Activated T-cell treated with anti-CD3 and anti-CD28 coated beads, Interleukin-2, amount 50 U/mL, for 4 hours (primary cell): ENCODE results near the gene ST6GALNAC3. TPM values are rescaled to one million over a fixed set of nuclear protein-coding genes. Genes with fewer than 3 reads are reported as not detected.

ENCODE experiments used
- ATAC-seq, 2 donors: fragments of 200-7000 bp; cut with Tn5 transposase; one replicate each; pipeline ENCODE4 v1.10.0; 2021
- DNase-seq: peaks from one replicate; pipeline ENCODE4 v3.0.0-alpha.2; 2020
- H3K27me3 Mint-ChIP-seq: one replicate; pipeline ENCODE4 v1.8.0; 2021; ENCODE audit warnings: low read depth, mixed read lengths
- H3K36me3 Mint-ChIP-seq: one replicate; pipeline ENCODE4 v1.8.0; 2022; ENCODE audit warnings: mixed read lengths; ENCODE audit not compliant: insufficient read depth
- H3K4me1 Mint-ChIP-seq: one replicate; pipeline ENCODE4 v1.8.0; 2021; ENCODE audit warnings: low read depth, mixed read lengths
- H3K4me3 Mint-ChIP-seq: one replicate; pipeline ENCODE4 v1.8.0; 2021; ENCODE audit warnings: mild to moderate bottlenecking, moderate library complexity, mixed read lengths
- H3K9me3 Mint-ChIP-seq: one replicate; pipeline ENCODE4 v1.8.0; 2021; ENCODE audit warnings: mixed read lengths
- total RNA-seq, 3 donors: library from RNA; stranded (reverse); gene quantifications; one replicate each; pipeline ENCODE4 v1.2.1, GENCODE V29; 2021

The ST6GALNAC3 gene
- total RNA-seq, 3 donors from 2014 or later = 0.24 to 0.73 (median 0.53) TPM

GRCh38 chr1:76366726-76367125, 292.2 kb downstream of the ST6GALNAC3 start:
- H3K36me3 Mint-ChIP-seq = no peaks in the 10 kb centered on the region
- DNase-seq (no peak), ATAC-seq (no peak)
- H3K9me3 Mint-ChIP-seq = no peaks in the 10 kb centered on the region
- no peaks in the 10 kb centered on the region for H3K27me3 Mint-ChIP-seq
- H3K4me1 Mint-ChIP-seq = peaks cover 2% of the 10 kb centered on the region
- no peak overlapping the region for H3K4me3 Mint-ChIP-seq

GRCh38 chr1:76371941-76372340, 297.4 kb downstream of the ST6GALNAC3 start:
- no peak for DNase-seq
- ATAC-seq = no peak

GRCh38 chr1:76374086-76374485, 299.5 kb downstream of the ST6GALNAC3 start:
- no peaks in the 10 kb centered on the region for H3K9me3 Mint-ChIP-seq
- H3K36me3 Mint-ChIP-seq = no peaks in the 10 kb centered on the region
- H3K27me3 Mint-ChIP-seq = no peaks in the 10 kb centered on the region
- DNase-seq (no peak), ATAC-seq (no peak)
- H3K4me3 Mint-ChIP-seq = no peak overlapping the region
- no peaks in the 10 kb centered on the region for H3K4me1 Mint-ChIP-seq

More at GRCh38 chr1:76371941-76372340, 297.4 kb downstream of the ST6GALNAC3 start:
- Mint-ChIP-seq H3K9me3 (no peaks in the 10 kb centered on the region), H3K36me3 (no peaks in the 10 kb centered on the region), H3K4me3 (no peak overlapping the region), H3K27me3 (no peaks in the 10 kb centered on the region), H3K4me1 (peaks cover 2% of the 10 kb centered on the region)

- no peak overlapping the region for H3K4me3 Mint-ChIP-seq
- DNase-seq = no peak
- no peaks in the 10 kb centered on the region for H3K27me3 Mint-ChIP-seq
- ATAC-seq = no peak
- H3K4me1 Mint-ChIP-seq = no peaks in the 10 kb centered on the region
- no peaks in the 10 kb centered on the region for H3K36me3 Mint-ChIP-seq
- no peaks in the 10 kb centered on the region for H3K9me3 Mint-ChIP-seq
Measured at GRCh38 chr1:76377247-76377646, 302.7 kb downstream of the ST6GALNAC3 start.

- Mint-ChIP-seq H3K9me3 (peaks cover 10% of the 10 kb centered on the region), H3K4me1 (no peaks in the 10 kb centered on the region), H3K4me3 (no peak overlapping the region), H3K36me3 (no peaks in the 10 kb centered on the region), H3K27me3 (no peaks in the 10 kb centered on the region)
- ATAC-seq = no peak
- no peak for DNase-seq
Measured at GRCh38 chr1:76379506-76379905, 305.0 kb downstream of the ST6GALNAC3 start.

GRCh38 chr1:76381450-76382097, 307.0 kb downstream of the ST6GALNAC3 start:
- Mint-ChIP-seq H3K9me3 (peaks cover 10% of the 10 kb centered on the region), H3K36me3 (no peaks in the 10 kb centered on the region)
- ATAC-seq = no peak

GRCh38 chr1:76388261-76388660, 313.7 kb downstream of the ST6GALNAC3 start:
- Mint-ChIP-seq H3K4me1 (no peaks in the 10 kb centered on the region), H3K36me3 (no peaks in the 10 kb centered on the region), H3K4me3 (no peak overlapping the region), H3K9me3 (peaks cover 9% of the 10 kb centered on the region), H3K27me3 (no peaks in the 10 kb centered on the region)
- DNase-seq (no peak), ATAC-seq (no peak)

More at GRCh38 chr1:76381450-76382097, 307.0 kb downstream of the ST6GALNAC3 start:
- H3K4me3 Mint-ChIP-seq = no peak overlapping the region
- no peaks in the 10 kb centered on the region for H3K4me1 Mint-ChIP-seq
- no peaks in the 10 kb centered on the region for H3K27me3 Mint-ChIP-seq
- DNase-seq = no peak

- Mint-ChIP-seq H3K4me1 (no peaks in the 10 kb centered on the region), H3K27me3 (no peaks in the 10 kb centered on the region), H3K36me3 (no peaks in the 10 kb centered on the region), H3K4me3 (no peak overlapping the region), H3K9me3 (no peaks in the 10 kb centered on the region)
- ATAC-seq (no peak), DNase-seq (no peak)
Measured at GRCh38 chr1:76390456-76390855, 315.9 kb downstream of the ST6GALNAC3 start.

GRCh38 chr1:76395059-76395458, 320.5 kb downstream of the ST6GALNAC3 start:
- Mint-ChIP-seq H3K9me3 (no peaks in the 10 kb centered on the region), H3K27me3 (no peaks in the 10 kb centered on the region), H3K36me3 (no peaks in the 10 kb centered on the region), H3K4me1 (no peaks in the 10 kb centered on the region), H3K4me3 (no peak overlapping the region)
- ATAC-seq (no peak), DNase-seq (no peak)

GRCh38 chr1:76402128-76402527, 327.6 kb downstream of the ST6GALNAC3 start:
- H3K27me3 Mint-ChIP-seq = no peaks in the 10 kb centered on the region

GRCh38 chr1:76408303-76408702, 333.8 kb downstream of the ST6GALNAC3 start:
- H3K4me1 Mint-ChIP-seq = no peaks in the 10 kb centered on the region
- H3K36me3 Mint-ChIP-seq = no peaks in the 10 kb centered on the region
- no peak overlapping the region for H3K4me3 Mint-ChIP-seq
- no peaks in the 10 kb centered on the region for H3K9me3 Mint-ChIP-seq
- DNase-seq = no peak
- ATAC-seq = no peak
- H3K27me3 Mint-ChIP-seq = no peaks in the 10 kb centered on the region

More at GRCh38 chr1:76402128-76402527, 327.6 kb downstream of the ST6GALNAC3 start:
- no peak for DNase-seq
- ATAC-seq = no peak
- no peaks in the 10 kb centered on the region for H3K4me1 Mint-ChIP-seq
- no peak overlapping the region for H3K4me3 Mint-ChIP-seq
- no peaks in the 10 kb centered on the region for H3K36me3 Mint-ChIP-seq
- H3K9me3 Mint-ChIP-seq = peaks cover 7% of the 10 kb centered on the region

GRCh38 chr1:76410499-76410898, 336.0 kb downstream of the ST6GALNAC3 start:
- Mint-ChIP-seq H3K9me3 (no peaks in the 10 kb centered on the region), H3K36me3 (no peaks in the 10 kb centered on the region), H3K27me3 (no peaks in the 10 kb centered on the region), H3K4me3 (no peak overlapping the region), H3K4me1 (no peaks in the 10 kb centered on the region)
- DNase-seq = no peak
- no peak for ATAC-seq

- no peaks in the 10 kb centered on the region for H3K4me1 Mint-ChIP-seq
- no peaks in the 10 kb centered on the region for H3K36me3 Mint-ChIP-seq
- no peaks in the 10 kb centered on the region for H3K27me3 Mint-ChIP-seq
- DNase-seq = no peak
- H3K9me3 Mint-ChIP-seq = no peaks in the 10 kb centered on the region
- no peak for ATAC-seq
- no peak overlapping the region for H3K4me3 Mint-ChIP-seq
Measured at GRCh38 chr1:76418531-76418930, 344.0 kb downstream of the ST6GALNAC3 start.

GRCh38 chr1:76419603-76420002, 345.1 kb downstream of the ST6GALNAC3 start:
- H3K9me3 Mint-ChIP-seq = no peaks in the 10 kb centered on the region
- no peaks in the 10 kb centered on the region for H3K36me3 Mint-ChIP-seq
- ATAC-seq (no peak), DNase-seq (no peak)
- no peaks in the 10 kb centered on the region for H3K4me1 Mint-ChIP-seq
- H3K27me3 Mint-ChIP-seq = no peaks in the 10 kb centered on the region
- no peak overlapping the region for H3K4me3 Mint-ChIP-seq

GRCh38 chr1:76425201-76426145, 350.9 kb downstream of the ST6GALNAC3 start:
- DNase-seq (no peak), ATAC-seq (no peak)
- H3K9me3 Mint-ChIP-seq = no peaks in the 10 kb centered on the region
- no peak overlapping the region for H3K4me3 Mint-ChIP-seq
- H3K27me3 Mint-ChIP-seq = no peaks in the 10 kb centered on the region
- no peaks in the 10 kb centered on the region for H3K36me3 Mint-ChIP-seq
- H3K4me1 Mint-ChIP-seq = no peaks in the 10 kb centered on the region
